Esophagus squamous epithelium (tissue), 4 donors: ENCODE data around the gene KLHDC7B.

Experiments used
- CTCF ChIP-seq, 6 experiments: fragments of 450-650 bp in 4 of 6; fragments of 200-600 bp in 2 of 6; sonication (generic) in 2 of 6; IDR thresholded peaks; one replicate each; pipeline ENCODE4 v1.5.1; 2016 to 2019; ENCODE audit warnings: antibody characterized with exemption in 6 of 6, mild to moderate bottlenecking in 4 of 6, moderate library complexity in 4 of 6
- POLR2A ChIP-seq, 4 donors: fragments of 450-650 bp; IDR thresholded peaks; one replicate each; pipeline ENCODE4 v1.6.1; 2017; ENCODE audit warnings: antibody characterized with exemption in 4 of 4, mild to moderate bottlenecking in 4 of 4, moderate library complexity in 3 of 4

DNA sequence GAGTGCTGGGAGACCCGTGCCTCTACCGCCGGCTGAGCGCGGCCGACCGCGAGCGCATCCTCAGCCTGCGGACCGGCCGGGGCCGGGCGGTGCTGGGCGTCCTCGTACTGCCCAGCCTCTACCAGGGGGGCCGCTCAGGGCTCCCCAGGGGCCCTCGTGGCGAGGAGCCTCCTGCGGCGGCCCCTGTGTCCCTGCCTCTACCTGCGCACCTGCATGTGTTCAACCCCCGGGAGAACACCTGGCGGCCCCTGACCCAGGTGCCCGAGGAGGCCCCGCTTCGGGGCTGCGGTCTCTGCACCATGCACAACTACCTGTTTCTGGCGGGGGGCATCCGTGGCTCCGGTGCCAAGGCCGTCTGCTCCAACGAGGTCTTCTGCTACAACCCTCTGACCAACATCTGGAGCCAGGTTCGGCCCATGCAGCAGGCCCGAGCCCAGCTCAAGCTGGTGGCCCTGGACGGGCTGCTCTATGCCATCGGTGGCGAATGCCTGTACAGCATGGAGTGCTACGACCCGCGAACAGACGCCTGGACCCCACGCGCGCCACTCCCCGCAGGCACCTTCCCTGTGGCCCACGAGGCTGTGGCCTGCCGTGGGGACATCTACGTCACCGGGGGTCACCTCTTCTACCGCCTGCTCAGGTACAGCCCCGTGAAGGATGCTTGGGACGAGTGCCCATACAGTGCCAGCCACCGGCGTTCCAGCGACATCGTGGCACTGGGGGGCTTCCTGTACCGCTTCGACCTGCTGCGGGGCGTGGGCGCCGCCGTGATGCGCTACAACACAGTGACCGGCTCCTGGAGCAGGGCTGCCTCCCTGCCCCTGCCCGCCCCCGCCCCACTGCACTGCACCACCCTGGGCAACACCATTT is 3.5 kb downstream of the KLHDC7B start:
- TF ChIP-seq CTCF (IDR thresholded peaks at IDR 0.05) = no peak
- TF ChIP-seq POLR2A (IDR thresholded peaks at IDR 0.05) = no peak
